DMS153 treated with DMSO at 0.1 percent for 48 hours (cell line): ENCODE data around the gene ADPRH.
"Not testable (repeated sequence)": the region's sequence is repeated elsewhere in the genome, so short reads cannot be mapped to it uniquely, and the experiment has no call there.

Experiments used
- DNase-seq: peaks from one replicate; lab custom pipeline; 2025; ENCODE audit not compliant: unreplicated experiment; lab: John Stamatoyannopoulos, UW

Gene ADPRH

GRCh38 chr3:119579366-119580066, at the start of gene ADPRH:
TSS of gene ADPRH (plus strand) at chr3:119579492. CDS start at chr3:119582170, 2,678 bp downstream.
- DNase-seq: peak; percentile 68

GRCh38 chr3:119529883-119530282, 49.4 kb upstream of the ADPRH start:
- DNase-seq: no peak

GRCh38 chr3:119530456-119530855, 48.8 kb upstream of the ADPRH start:
- DNase-seq: no peak

- DNase-seq: no peak
Measured at GRCh38 chr3:119531151-119531550, 48.1 kb upstream of the ADPRH start.

GRCh38 chr3:119534296-119534695, 45.0 kb upstream of the ADPRH start:
- no peak for DNase-seq

GRCh38 chr3:119536757-119537156, 42.5 kb upstream of the ADPRH start:
- no peak for DNase-seq

- no peak for DNase-seq
Measured at GRCh38 chr3:119538772-119539171, 40.5 kb upstream of the ADPRH start.

GRCh38 chr3:119541547-119541946, 37.7 kb upstream of the ADPRH start:
- DNase-seq: no peak

- DNase-seq: no peak
Measured at GRCh38 chr3:119542168-119542767, 37.0 kb upstream of the ADPRH start.

GRCh38 chr3:119543147-119543546, 36.1 kb upstream of the ADPRH start:
- DNase-seq: no peak

- DNase-seq: no peak
Measured at GRCh38 chr3:119547227-119547626, 32.1 kb upstream of the ADPRH start.

- DNase-seq: no peak
Measured at GRCh38 chr3:119548341-119548740, 31.0 kb upstream of the ADPRH start.

- DNase-seq: no peak
Measured at GRCh38 chr3:119550192-119550910, 28.9 kb upstream of the ADPRH start.

GRCh38 chr3:119551598-119551997, 27.7 kb upstream of the ADPRH start:
- DNase-seq: no peak

GRCh38 chr3:119552928-119553327, 26.4 kb upstream of the ADPRH start:
- not testable (repeated sequence) for DNase-seq

GRCh38 chr3:119553823-119554415, 25.4 kb upstream of the ADPRH start:
- DNase-seq: no peak

GRCh38 chr3:119555309-119555735, 24.0 kb upstream of the ADPRH start:
- no peak for DNase-seq

- no peak for DNase-seq
Measured at GRCh38 chr3:119555929-119556328, 23.4 kb upstream of the ADPRH start.

- no peak for DNase-seq
Measured at GRCh38 chr3:119557192-119557876, 22.0 kb upstream of the ADPRH start.

GRCh38 chr3:119557877-119558269, 21.4 kb upstream of the ADPRH start:
- no peak for DNase-seq
